ENCODE results near the gene STARD10.

Gene STARD10

GRCh38 chr11:72737336-72737735, 56.5 kb downstream of the STARD10 start:
- Histone ChIP-seq H3K4me1 (ENCODE audit: insufficient read depth, low read length) (peaks cover 32% of the 10 kb centered on the region), H3K27me3 (ENCODE audit: insufficient read depth, low read length) (no peaks in the 10 kb centered on the region), H3K4me3 (ENCODE audit: low read length) (no peak overlapping the region), H3K9me3 (ENCODE audit: insufficient read depth, low read depth, low read length) (no peaks in the 10 kb centered on the region), H3K36me3 (ENCODE audit: insufficient read depth, low read depth, low read length) (no peaks in the 10 kb centered on the region), H3K27ac (ENCODE audit: low read length) (no peak overlapping the region), H3K9ac (ENCODE audit: low read depth, low read length) (no peak overlapping the region)

GRCh38 chr11:72736452-72737069, 57.3 kb downstream of the STARD10 start:
- no peak overlapping the region for H3K9ac ChIP-seq (ENCODE audit: low read depth, low read length)
- H3K27ac ChIP-seq (ENCODE audit: low read length) = no peak overlapping the region
- peaks cover 26% of the 10 kb centered on the region for H3K4me1 ChIP-seq (ENCODE audit: insufficient read depth, low read length)
- no peaks in the 10 kb centered on the region for H3K9me3 ChIP-seq (ENCODE audit: insufficient read depth, low read depth, low read length)
- no peaks in the 10 kb centered on the region for H3K36me3 ChIP-seq (ENCODE audit: insufficient read depth, low read depth, low read length)
- no peak overlapping the region for H3K4me3 ChIP-seq (ENCODE audit: low read length)
- no peaks in the 10 kb centered on the region for H3K27me3 ChIP-seq (ENCODE audit: insufficient read depth, low read length)

GRCh38 chr11:72735495-72736027, 58.3 kb downstream of the STARD10 start:
- Histone ChIP-seq H3K27me3 (ENCODE audit: insufficient read depth, low read length) (no peaks in the 10 kb centered on the region), H3K9ac (ENCODE audit: low read depth, low read length) (no peak overlapping the region), H3K36me3 (ENCODE audit: insufficient read depth, low read depth, low read length) (no peaks in the 10 kb centered on the region), H3K4me1 (ENCODE audit: insufficient read depth, low read length) (peaks cover 20% of the 10 kb centered on the region), H3K9me3 (ENCODE audit: insufficient read depth, low read depth, low read length) (no peaks in the 10 kb centered on the region), H3K27ac (ENCODE audit: low read length) (peak overlapping the region; percentile 43), H3K4me3 (ENCODE audit: low read length) (no peak overlapping the region)

GRCh38 chr11:72732329-72732728, 61.5 kb downstream of the STARD10 start:
- Histone ChIP-seq H3K9ac (ENCODE audit: low read depth, low read length) (no peak overlapping the region), H3K27me3 (ENCODE audit: insufficient read depth, low read length) (no peaks in the 10 kb centered on the region), H3K9me3 (ENCODE audit: insufficient read depth, low read depth, low read length) (no peaks in the 10 kb centered on the region), H3K27ac (ENCODE audit: low read length) (no peak overlapping the region), H3K36me3 (ENCODE audit: insufficient read depth, low read depth, low read length) (no peaks in the 10 kb centered on the region; the same call in 1 of the 2 replicates), H3K4me1 (ENCODE audit: insufficient read depth, low read length) (peaks cover 22% of the 10 kb centered on the region), H3K4me3 (ENCODE audit: low read length) (no peak overlapping the region)

GRCh38 chr11:72730737-72731136, 63.1 kb downstream of the STARD10 start:
- Histone ChIP-seq H3K27ac (ENCODE audit: low read length) (no peak overlapping the region), H3K9ac (ENCODE audit: low read depth, low read length) (no peak overlapping the region), H3K4me1 (ENCODE audit: insufficient read depth, low read length) (peaks cover 12% of the 10 kb centered on the region), H3K36me3 (ENCODE audit: insufficient read depth, low read depth, low read length) (no peaks in the 10 kb centered on the region; the same call in 1 of the 2 replicates), H3K9me3 (ENCODE audit: insufficient read depth, low read depth, low read length) (no peaks in the 10 kb centered on the region), H3K27me3 (ENCODE audit: insufficient read depth, low read length) (no peaks in the 10 kb centered on the region), H3K4me3 (ENCODE audit: low read length) (no peak overlapping the region)

- peaks cover 12% of the 10 kb centered on the region for H3K4me1 ChIP-seq (ENCODE audit: insufficient read depth, low read length)
- H3K36me3 ChIP-seq (ENCODE audit: insufficient read depth, low read depth, low read length) = no peaks in the 10 kb centered on the region; the same call in 1 of the 2 replicates
- H3K27me3 ChIP-seq (ENCODE audit: insufficient read depth, low read length) = no peaks in the 10 kb centered on the region
- no peak overlapping the region for H3K27ac ChIP-seq (ENCODE audit: low read length)
- no peak overlapping the region for H3K4me3 ChIP-seq (ENCODE audit: low read length)
- H3K9ac ChIP-seq (ENCODE audit: low read depth, low read length) = peak overlapping the region; percentile 18; the same call in 1 of the 2 replicates
- H3K9me3 ChIP-seq (ENCODE audit: insufficient read depth, low read depth, low read length) = no peaks in the 10 kb centered on the region
Observed at GRCh38 chr11:72730243-72730642, 63.6 kb downstream of the STARD10 start.

GRCh38 chr11:72727521-72727920, 66.3 kb downstream of the STARD10 start:
- no peak overlapping the region for H3K27ac ChIP-seq (ENCODE audit: low read length)
- no peak overlapping the region for H3K9ac ChIP-seq (ENCODE audit: low read depth, low read length)
- no peaks in the 10 kb centered on the region for H3K27me3 ChIP-seq (ENCODE audit: insufficient read depth, low read length)
- H3K36me3 ChIP-seq (ENCODE audit: insufficient read depth, low read depth, low read length) = peaks cover 13% of the 10 kb centered on the region; the same call in 1 of the 2 replicates
- no peaks in the 10 kb centered on the region for H3K9me3 ChIP-seq (ENCODE audit: insufficient read depth, low read depth, low read length)
- H3K4me3 ChIP-seq (ENCODE audit: low read length) = no peak overlapping the region
- peaks cover 12% of the 10 kb centered on the region for H3K4me1 ChIP-seq (ENCODE audit: insufficient read depth, low read length)

GRCh38 chr11:72726266-72727220, 67.3 kb downstream of the STARD10 start:
- Histone ChIP-seq H3K4me1 (ENCODE audit: insufficient read depth, low read length) (peaks cover 12% of the 10 kb centered on the region), H3K9ac (ENCODE audit: low read depth, low read length) (no peak overlapping the region), H3K4me3 (ENCODE audit: low read length) (no peak overlapping the region), H3K9me3 (ENCODE audit: insufficient read depth, low read depth, low read length) (no peaks in the 10 kb centered on the region), H3K27me3 (ENCODE audit: insufficient read depth, low read length) (no peaks in the 10 kb centered on the region), H3K27ac (ENCODE audit: low read length) (no peak overlapping the region), H3K36me3 (ENCODE audit: insufficient read depth, low read depth, low read length) (peaks cover 13% of the 10 kb centered on the region; the same call in 1 of the 2 replicates)

- Histone ChIP-seq H3K36me3 (ENCODE audit: insufficient read depth, low read depth, low read length) (peaks cover 13% of the 10 kb centered on the region; the same call in 1 of the 2 replicates), H3K4me1 (ENCODE audit: insufficient read depth, low read length) (peaks cover 9% of the 10 kb centered on the region), H3K9ac (ENCODE audit: low read depth, low read length) (no peak overlapping the region), H3K4me3 (ENCODE audit: low read length) (no peak overlapping the region), H3K9me3 (ENCODE audit: insufficient read depth, low read depth, low read length) (no peaks in the 10 kb centered on the region), H3K27ac (ENCODE audit: low read length) (no peak overlapping the region), H3K27me3 (ENCODE audit: insufficient read depth, low read length) (no peaks in the 10 kb centered on the region)
Observed at GRCh38 chr11:72725724-72726028, 68.2 kb downstream of the STARD10 start.

GRCh38 chr11:72724851-72725723, 68.8 kb downstream of the STARD10 start:
- Histone ChIP-seq H3K27me3 (ENCODE audit: insufficient read depth, low read length) (no peaks in the 10 kb centered on the region), H3K9ac (ENCODE audit: low read depth, low read length) (no peak overlapping the region), H3K27ac (ENCODE audit: low read length) (no peak overlapping the region), H3K9me3 (ENCODE audit: insufficient read depth, low read depth, low read length) (no peaks in the 10 kb centered on the region), H3K36me3 (ENCODE audit: insufficient read depth, low read depth, low read length) (peaks cover 13% of the 10 kb centered on the region; the same call in 1 of the 2 replicates), H3K4me3 (ENCODE audit: low read length) (no peak overlapping the region), H3K4me1 (ENCODE audit: insufficient read depth, low read length) (peaks cover 5% of the 10 kb centered on the region; the same call in 1 of the 2 replicates)

GRCh38 chr11:72724021-72724551, 69.8 kb downstream of the STARD10 start:
- H3K36me3 ChIP-seq (ENCODE audit: insufficient read depth, low read depth, low read length) = peaks cover 13% of the 10 kb centered on the region; the same call in 1 of the 2 replicates
- no peaks in the 10 kb centered on the region for H3K9me3 ChIP-seq (ENCODE audit: insufficient read depth, low read depth, low read length)
- no peak overlapping the region for H3K27ac ChIP-seq (ENCODE audit: low read length)
- no peak overlapping the region for H3K9ac ChIP-seq (ENCODE audit: low read depth, low read length)
- H3K27me3 ChIP-seq (ENCODE audit: insufficient read depth, low read length) = no peaks in the 10 kb centered on the region
- no peaks in the 10 kb centered on the region for H3K4me1 ChIP-seq (ENCODE audit: insufficient read depth, low read length)
- no peak overlapping the region for H3K4me3 ChIP-seq (ENCODE audit: low read length)

Measured in iPS-20b (cell line).